ENCODE data around the gene ERI2.
"Not testable (repeated sequence)": the region's sequence is repeated elsewhere in the genome, so short reads cannot be mapped to it uniquely, and the experiment has no call there.

GRCh38 chr16:20764448-20764847 lies 41.8 kb downstream of the ERI2 start:
- TF ChIP-seq CTCF (conservative IDR thresholded peaks at IDR 0.05; ENCODE audit: low read length); EZH2phosphoT487 (IDR thresholded peaks at IDR 0.05; ENCODE audit: borderline replicate concordance, low read depth, low read length): not testable (repeated sequence)

All from OCI-LY7 (cell line).